HG02588 (cell line): ENCODE data around the gene RTCA.
"Not testable (repeated sequence)": the region's sequence is repeated elsewhere in the genome, so short reads cannot be mapped to it uniquely, and the experiment has no call there.

Experiments
- ATAC-seq: cut with Tn5 transposase; IDR thresholded peaks from one replicate; pipeline ENCODE4 v1.9.1; 2021; ENCODE audit warnings: mild to moderate bottlenecking, moderate library complexity; ENCODE audit not compliant: unreplicated experiment

Gene RTCA

DNA sequence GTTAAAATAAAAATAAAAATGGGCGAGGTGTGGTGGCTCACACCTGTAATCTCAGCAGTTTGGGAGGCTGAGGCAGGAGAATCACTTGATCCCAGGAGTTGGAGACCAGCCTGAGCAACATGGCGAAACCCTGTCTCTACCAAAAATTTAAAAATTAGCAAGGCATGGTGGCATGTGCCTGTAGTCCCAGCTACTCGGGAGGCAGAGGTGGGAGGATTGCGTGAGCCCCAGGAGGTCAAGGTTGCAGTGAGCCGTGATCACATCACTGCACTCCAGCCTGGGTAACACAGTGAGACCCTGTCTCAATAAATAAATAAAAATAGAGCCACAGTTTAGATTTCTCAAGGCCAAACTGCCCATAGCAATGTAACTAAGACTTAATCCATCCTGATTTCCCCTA lies 9.7 kb upstream of the RTCA start:
- not testable (repeated sequence) for ATAC-seq

DNA sequence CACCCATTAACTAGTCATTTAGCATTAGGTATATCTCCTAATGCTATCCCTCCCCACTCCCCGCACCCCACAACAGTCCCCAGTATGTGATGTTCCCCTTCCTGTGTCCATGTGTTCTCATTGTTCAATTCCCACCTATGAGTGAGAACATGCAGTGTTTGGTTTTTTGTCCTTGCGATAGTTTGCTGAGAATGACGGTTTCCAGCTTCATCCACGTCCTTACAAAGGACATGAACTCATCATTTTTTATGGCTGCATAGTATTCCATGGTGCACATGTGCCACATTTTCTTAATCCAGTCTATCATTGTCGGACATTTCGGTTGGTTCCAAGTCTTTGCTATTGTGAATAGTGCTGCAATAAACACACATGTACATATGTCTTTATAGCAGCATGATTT lies 7.6 kb upstream of the RTCA start:
- ATAC-seq = not testable (repeated sequence)

DNA sequence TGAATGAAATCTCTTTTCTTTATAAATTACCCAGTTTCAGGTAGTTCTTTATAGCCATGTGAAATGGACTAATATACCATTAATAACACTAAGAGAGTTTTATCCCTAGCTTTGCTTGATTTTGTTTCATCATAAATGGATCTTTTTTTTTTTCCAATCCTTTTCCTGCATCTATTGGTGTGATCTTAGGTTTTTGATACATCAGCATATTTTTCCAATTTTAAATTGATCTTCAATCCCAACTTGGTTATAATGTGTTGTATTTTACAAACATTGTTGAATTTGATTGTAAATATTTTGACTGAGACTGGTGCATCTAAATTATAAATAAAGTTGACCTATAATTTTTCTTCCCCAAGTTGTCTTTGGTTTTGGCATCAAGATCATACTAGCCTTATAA lies 4.3 kb upstream of the RTCA start:
- no peak for ATAC-seq

DNA sequence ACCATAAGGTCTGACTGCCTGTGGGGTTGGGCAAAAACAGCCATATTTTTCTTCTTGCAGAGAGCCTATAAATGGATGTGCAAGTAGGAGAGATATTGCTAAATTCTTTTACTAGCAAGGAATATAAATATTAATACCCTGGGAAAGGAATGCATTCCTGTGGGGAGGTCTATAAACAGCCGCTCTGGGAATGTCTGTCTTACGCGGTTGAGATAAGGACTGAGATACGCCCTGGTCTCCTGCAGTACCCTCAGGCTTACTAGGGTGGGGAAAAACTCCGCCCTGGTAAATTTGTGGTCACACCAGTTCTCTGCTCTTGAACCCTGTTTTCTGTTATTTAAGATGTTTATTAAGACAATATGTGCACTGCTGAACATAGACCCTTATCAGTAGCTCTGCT lies 1.9 kb upstream of the RTCA start:
- not testable (repeated sequence) for ATAC-seq

DNA sequence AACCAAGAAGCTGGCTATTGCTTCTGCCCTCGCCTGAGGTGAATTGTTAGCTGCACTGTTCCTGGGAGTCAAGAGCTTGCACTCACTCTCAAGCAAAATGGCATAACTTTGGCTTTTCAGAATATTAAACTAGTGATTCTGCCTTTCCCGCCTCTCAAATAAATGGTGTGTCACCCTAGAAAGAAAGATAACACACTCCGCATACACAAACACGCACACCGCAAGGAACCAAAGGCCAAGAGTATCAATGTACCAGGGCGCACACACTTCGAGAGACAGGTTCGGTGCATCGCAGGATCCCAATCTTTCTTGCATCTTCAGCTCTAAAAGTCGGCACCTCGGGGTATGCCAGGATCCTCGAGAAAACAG lies 470 bp upstream of the RTCA start:
- peak; percentile 18 for ATAC-seq

DNA sequence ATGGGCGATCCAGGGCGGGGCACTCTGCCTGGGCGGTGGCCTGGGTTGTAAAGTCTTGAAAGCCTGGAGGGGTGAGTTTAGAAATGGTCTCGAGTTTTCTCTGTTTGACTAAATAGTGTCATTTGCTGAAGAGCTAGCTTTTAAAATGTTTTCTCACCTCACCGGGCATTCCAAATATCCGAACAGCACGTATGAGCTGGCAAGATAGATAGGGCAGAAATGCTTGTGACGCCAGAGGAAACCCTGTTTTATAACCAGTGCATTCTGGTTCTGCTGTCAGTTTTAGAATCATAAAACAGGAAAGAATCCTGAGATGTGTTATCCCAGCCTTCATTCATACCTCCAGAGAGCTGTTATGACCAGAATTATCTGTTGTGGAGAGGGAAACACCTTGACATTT lies 725 bp downstream of the RTCA start:
- peak; percentile 21 for ATAC-seq

DNA sequence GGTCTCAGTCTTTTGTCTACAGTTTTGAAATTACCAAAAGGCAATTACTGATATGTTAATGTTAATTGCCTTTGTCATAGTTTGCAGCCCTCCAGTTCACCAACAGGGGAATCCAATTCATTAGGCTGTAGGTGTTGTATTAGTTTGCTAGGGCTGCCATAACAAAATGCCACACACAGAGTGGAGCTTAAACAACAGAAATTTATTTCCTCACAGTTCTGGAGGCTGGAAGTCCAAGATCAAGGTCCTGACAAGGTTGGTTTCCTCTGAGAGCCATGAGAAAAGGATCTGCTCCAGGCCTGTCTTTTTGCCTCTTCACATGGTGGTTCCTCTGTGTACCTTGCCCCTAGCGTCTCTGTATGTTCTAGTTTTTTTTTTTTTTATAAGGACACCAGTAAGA lies 1.3 kb downstream of the RTCA start:
- ATAC-seq = no peak

DNA sequence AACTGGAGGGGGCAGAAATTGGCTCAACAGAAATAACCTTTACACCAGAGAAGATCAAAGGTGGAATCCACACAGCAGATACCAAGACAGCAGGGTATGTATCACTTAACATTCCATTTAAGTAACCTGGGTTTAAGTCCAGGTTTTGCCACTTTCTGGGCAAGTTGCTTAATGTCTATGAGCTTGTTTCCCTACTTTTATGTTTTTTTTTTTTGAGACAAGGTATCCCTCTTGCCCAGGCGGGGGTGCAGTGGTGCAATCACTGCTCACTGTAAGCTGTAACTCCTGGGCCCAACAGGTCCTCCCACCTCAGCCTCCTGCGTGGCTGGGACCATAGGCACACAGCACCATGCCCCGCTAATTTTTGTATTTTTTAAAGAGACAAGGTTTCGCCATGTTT lies 2.2 kb downstream of the RTCA start:
- no peak for ATAC-seq

DNA sequence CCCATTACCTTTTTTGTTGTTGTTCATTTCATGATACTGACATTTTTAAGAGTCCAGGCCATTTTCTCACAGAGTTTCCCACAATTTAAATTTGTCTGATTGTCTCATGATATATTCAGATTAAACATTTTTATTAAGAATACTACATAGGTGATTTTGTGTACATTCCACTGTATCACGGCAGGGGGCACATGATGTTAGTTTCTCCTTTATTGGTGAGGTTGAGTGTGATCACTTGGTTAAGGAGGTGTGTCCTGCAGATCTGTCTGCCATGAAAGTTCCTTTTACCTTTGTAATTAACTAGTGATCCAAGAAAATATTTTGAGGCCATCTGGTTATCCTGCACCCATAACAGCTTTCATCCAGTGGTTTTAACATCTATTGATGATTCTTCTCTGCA lies 11.8 kb downstream of the RTCA start:
- no peak for ATAC-seq

DNA sequence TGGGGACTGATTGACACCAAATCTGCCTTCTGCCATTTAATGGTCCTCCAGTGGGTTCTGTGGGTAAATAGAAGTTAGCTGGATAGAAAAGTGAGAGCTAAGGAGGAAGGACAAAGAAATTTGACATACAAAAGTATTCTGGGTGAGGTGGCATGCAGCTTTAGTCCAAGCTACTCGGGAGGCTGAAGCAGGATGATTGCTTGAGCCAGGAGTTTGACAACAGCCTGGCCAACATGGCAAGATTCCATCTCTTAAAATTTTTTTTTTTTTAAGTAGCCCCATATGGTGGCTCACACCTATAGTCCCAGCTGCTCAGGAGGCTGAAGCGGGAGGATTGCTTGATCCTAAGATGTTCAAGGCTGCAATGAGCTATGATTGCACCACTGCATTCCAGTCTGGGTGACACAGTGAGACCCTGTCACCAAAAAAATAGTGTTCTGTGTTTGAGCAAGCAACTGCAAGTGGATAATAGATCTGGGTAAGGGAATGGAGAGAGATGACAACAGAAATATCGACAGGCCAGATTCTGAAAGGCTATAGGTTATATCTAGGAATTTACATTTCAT lies 13.4 kb downstream of the RTCA start:
- no peak for ATAC-seq

DNA sequence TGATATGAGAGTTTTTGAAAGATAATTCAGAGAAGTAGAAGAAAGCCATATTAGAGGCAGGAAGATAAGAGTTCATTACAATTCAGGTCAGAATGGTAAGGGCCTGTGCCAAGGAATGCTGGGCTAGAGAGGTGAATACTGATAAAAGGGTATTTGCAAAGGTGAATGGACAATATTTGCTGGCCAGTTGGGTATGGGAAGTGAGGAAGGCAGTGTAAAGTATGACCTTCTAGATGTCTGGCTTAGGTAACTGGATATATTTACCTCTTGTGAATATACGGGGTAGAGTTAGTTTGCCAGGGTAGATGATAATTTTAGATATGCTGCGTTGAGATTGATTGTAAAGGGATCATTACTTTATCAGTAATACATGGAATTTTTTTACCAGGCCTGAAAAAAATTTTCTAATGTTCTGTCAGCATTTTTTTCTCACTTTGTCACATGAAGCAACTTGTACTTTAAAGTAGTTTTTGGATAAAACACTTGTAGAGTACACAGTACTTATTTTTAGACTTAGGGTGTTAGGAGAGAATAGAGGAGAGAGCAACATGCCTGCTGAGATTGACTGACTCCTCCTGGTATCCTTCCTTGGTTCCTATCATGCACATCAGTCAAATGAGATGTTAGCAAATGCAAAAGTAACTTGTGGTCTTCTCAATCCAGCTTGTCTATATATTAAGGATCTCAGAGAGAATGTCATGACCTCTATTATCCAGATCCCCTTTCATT lies 14.1 kb downstream of the RTCA start:
- ATAC-seq = no peak

DNA sequence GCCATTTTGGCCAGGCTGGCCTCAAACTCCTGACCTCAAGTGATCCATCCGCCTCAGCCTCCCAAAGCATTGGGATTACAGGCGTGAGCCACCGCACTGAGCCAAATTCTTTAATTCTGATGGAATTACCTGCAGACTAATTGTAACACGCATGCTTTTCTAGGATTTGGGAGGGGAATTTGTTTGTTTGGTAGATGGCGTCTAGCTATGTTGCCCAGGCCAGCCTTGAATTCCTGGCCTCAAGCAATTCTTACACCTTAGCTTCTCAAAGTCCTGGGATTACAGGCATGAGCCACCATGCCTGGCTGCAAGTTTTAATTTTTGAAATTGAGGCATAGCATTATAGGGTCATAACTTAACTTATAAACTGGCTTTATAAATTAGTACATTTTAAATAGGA lies 18.6 kb downstream of the RTCA start:
- ATAC-seq = no peak

DNA sequence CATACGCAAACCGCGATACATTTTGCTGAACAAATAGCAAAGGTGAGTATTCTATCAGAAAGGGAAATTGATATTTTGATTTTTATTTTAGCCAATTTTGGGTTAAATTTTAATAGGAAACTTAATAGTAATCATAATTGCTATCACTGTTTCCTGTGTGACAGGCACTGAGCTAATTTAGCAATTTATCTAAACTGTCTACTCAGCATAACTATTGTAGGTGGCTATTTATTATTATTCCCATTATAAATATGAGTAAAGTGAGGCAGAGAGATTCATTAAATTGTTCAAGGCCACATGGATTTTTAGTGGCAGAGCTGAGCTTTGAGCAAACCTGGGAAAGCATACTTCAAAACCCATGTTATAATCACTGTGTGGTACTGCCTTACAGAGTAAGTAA lies 21.1 kb downstream of the RTCA start:
- no peak for ATAC-seq

DNA sequence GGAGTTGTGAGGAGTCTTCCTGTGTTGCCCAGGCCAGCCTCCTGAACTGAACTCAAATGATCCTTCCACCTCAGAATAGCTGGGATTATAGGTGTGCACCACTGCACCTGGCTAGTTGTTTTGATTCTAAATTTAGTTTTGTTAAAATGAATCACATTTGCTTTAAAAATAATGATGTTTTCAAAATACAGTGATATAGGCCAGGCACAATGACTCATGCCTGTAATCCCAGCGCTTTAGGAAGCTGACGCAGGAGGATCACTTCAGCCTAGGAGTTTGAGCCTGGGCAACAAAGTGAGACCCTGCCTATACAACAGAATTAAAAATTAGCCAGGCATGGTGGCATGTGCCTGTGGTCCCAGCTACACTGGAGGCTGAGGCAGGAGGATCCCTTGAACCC lies 24.3 kb downstream of the RTCA start:
- ATAC-seq = no peak

DNA sequence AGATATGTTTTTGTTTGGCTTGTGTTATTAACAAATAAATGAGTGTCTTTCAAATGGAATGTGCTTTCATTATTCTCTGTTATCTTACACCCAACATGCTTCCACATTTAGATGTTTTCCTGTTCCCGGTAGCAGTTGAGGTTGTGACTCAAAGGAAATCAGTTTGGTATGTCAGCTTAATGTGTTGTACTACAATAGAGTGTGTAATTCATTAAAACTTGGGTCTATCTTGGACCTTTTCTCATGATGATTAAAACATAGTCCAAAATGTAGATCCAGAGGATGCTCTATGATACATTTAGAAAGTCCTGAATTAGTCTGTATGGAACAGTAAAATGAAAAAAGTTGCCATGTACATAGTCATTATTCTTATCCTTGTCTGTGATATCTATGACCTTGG lies 26.7 kb downstream of the RTCA start:
- ATAC-seq = no peak

DNA sequence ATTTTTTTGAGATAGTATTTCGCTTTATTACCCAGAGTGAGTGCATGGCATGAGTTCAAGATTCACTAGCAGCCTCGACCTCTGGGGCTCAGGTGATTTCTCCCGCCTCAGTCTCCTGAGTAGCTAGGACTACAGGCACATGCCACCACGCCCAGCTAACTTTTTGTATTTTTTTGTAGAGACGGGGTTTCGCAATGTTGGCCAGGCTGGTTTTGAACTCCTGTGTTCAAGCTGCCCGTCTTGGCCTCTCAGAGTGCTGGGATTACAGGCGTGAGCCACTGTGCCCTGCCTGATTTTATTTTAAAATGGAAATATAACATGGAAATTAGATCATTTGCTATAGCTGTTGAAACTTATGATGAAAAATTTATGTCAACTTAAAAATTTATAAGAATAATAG lies 30.1 kb downstream of the RTCA start:
- no peak for ATAC-seq

DNA sequence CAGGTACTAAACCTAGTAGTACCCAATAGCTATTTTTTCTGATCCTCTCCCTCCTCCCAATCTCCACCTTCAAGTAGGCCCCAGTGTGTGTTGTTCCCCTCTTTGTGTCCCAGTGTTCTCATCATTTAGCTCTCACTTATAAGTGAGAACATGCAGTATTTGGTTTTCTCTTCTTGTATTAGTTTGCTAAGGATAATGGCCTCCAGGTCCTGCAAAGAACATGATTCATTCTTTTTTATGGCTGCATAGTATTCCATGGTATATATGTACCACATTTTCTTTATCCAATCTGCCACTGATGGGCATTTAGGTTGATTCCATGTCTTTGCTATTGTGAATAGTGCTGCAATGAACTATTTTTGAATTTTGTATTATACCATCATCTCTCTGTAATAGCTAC lies 31.0 kb downstream of the RTCA start:
- ATAC-seq = not testable (repeated sequence)

DNA sequence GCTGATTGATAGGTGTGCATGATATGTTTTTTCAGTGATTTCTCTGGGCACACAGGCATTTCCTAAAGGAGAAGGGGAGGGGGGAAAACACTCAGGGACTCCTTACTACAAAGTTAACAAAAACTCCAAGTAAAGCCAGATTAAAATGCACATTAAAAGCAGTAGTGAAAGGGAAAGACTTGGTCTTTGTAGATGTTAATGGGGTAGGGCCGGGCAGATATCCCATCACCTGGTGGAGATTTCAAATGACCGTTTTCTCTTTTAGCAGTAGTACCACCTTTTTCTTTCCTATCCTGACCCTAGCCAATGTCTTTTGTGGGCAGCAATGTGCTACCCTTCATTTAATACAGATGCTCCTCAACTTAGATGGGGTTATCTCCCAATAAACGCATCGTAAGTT lies 32.5 kb downstream of the RTCA start:
- no peak for ATAC-seq

DNA sequence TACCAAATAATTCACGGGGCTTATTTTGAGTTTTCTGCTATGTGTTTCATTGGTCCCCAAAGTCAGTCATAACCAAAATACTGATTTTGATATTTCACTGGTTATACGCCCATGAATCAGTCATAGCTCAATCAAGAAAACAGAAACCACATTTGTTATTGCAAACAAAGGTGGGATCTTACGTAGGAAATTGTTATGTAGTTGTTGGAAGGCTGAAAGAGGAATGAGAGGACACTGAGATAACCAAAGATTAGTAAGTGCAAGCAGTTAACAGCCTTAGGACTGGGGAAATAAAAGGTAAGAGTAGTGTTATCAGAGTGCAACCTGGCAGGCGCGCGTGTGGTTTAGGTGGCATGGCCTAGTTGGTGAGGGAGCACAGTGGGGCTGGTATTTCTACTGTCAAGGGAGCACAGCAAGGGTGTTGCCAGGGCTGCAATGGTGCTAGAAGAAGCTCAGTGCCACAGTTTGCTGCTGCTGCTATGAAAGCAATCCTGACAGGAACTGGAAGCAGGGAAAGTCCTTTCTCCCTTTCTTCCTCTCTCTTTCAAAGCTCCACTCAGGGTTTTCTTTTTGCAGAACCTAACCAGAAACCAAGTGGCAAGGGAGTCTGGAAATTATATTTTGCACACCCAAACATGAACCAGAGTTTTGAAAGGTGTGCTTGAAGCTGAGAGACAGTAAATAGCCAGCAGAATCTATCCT lies 33.7 kb downstream of the RTCA start:
- ATAC-seq = no peak

DNA sequence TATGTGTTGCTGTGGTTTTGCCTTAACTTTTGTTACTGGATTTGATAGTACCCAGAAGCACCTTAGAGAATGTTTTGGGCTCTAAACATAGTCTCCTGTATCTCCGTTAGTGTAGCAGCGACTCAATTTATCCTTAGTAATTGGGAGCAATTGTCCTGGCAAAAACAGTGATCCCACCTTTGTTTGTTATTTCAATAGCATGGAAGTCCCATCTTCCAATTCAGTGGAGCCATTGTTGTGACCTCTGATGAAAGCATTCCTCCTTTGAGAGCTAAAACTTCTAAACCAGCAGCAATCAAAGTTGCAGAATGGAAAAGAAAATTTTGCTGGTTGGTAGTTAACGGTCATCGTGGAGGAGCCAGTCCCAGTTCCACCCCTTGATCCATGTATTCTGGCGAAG lies 34.7 kb downstream of the RTCA start:
- no peak for ATAC-seq

DNA sequence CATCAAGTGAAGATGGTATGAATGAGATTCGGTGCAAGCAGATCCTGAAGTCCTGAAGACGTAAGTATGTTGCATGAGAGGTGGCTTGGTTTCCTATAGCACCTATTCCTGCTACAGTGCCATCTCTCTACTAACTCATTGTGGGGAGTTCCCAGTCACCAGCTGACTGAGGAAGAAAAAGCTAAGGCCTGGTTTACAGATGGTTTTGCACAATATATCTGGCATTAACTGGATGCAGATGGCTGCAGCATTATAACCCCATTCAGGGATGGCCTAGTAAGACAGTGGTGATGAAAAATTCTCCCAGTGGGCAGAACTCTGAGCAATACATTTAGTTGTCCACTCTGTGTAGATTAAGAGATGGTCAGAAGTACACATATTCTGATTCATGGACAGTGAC lies 36.7 kb downstream of the RTCA start:
- no peak for ATAC-seq

DNA sequence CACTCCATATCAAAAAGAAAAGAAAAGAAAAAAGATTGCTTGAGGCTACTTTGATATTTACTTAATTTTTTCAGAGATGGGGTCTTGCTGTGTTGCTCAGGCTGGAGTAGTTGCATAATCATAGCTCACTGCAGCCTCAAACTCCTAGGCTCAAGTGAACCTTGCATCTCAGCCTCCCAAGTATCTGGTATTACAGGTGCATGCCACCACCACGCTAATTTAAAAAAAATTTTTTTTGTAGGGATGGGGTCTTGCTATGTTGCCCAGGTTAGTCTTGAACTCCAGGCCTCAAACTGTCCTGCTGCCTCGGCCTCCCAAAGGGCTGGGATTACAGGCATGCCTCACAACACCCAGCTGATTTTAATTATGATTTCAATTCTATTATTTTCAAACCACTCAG lies 38.2 kb downstream of the RTCA start:
- no peak for ATAC-seq

DNA sequence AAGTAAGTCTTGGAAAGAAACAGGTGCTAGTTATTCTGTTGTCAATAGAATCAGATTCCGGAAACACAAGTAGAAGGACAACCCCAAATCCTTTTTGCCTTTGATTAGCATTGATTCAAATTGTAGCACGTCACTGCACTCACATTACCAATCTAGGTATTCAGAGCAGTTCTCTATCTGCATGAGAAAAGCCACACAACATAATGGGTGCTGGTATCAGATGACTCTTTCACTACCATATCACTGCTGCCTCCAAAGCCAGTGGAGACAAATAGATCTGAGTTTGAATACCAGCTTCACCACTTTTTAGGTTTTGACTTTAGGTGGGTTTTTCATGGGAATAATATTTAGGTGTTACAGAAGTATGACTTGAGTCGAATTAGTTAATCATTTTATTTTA lies 38.9 kb downstream of the RTCA start:
- ATAC-seq = no peak
